Vagina (tissue), 2 donors: ENCODE data around the gene TLN1.

ENCODE experiments used
- POLR2AphosphoS5 ChIP-seq, 2 donors: sonication (generic); formaldehyde crosslinking; IDR thresholded peaks; one replicate each; pipeline ENCODE4 v1.9.0; 2017; ENCODE audit warnings: antibody characterized with exemption in 2 of 2, mild to moderate bottlenecking in 2 of 2, low read depth in 1 of 2; ENCODE audit not compliant: insufficient read depth in 1 of 2
- TF ChIP-seq, protein P1 (sequence below), 3 experiments: fragments of 450-650 bp in 2 of 3; fragments of 200-600 bp in 1 of 3; sonication (generic) in 1 of 3; IDR thresholded peaks; one replicate each; pipeline ENCODE4 v1.5.1; 2017 to 2019; ENCODE audit warnings: antibody characterized with exemption in 3 of 3, mild to moderate bottlenecking in 2 of 3, moderate library complexity in 2 of 3

DNA sequence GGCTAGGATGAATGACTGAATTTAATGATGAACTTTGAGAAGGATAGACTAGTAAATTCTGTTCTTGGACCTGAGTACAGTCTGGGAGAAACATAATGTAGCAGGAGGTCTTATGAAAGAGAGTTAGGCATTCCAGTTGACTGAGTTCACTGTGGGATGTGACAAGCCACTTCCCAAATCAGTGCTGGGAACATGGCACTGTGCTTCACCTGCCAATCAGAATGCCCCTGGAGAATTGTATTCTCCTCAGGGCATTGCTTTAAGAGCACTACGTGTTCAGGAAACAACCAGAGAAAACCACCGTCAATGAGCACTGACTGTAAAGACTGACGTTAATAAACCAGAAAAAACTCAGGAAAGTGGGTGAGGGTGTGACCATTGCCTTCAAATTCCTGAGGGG is 72.7 kb downstream of the TLN1 start:
- TF ChIP-seq POLR2AphosphoS5 (IDR thresholded peaks at IDR 0.05; ENCODE audit: insufficient read depth in 1 of 2, low read depth in 1 of 2): peak in 1 of 2 donors; percentile 25
- TF ChIP-seq, protein P1, sequence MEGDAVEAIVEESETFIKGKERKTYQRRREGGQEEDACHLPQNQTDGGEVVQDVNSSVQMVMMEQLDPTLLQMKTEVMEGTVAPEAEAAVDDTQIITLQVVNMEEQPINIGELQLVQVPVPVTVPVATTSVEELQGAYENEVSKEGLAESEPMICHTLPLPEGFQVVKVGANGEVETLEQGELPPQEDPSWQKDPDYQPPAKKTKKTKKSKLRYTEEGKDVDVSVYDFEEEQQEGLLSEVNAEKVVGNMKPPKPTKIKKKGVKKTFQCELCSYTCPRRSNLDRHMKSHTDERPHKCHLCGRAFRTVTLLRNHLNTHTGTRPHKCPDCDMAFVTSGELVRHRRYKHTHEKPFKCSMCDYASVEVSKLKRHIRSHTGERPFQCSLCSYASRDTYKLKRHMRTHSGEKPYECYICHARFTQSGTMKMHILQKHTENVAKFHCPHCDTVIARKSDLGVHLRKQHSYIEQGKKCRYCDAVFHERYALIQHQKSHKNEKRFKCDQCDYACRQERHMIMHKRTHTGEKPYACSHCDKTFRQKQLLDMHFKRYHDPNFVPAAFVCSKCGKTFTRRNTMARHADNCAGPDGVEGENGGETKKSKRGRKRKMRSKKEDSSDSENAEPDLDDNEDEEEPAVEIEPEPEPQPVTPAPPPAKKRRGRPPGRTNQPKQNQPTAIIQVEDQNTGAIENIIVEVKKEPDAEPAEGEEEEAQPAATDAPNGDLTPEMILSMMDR (IDR thresholded peaks at IDR 0.05): no peak
